ENCODE measurements around the gene PRKCZ. TPM values are rescaled to one million over a fixed set of nuclear protein-coding genes. Genes with fewer than 3 reads are reported as not detected.
A peak's percentile ranks its signal among the peaks of the same experiment; 100 is the strongest.

The PRKCZ gene
- total and polyA plus RNA-seq, 11 donors = 12.5 to 20.7 (median 16.5) TPM

- peaks cover 0 to 4% (median 0%) of the 10 kb centered on the region in 12 donors for H3K4me1 ChIP-seq
- H3K36me3 ChIP-seq = no peaks in the 10 kb centered on the region
- H3K9me3 ChIP-seq = no peaks in the 10 kb centered on the region
- H3K27ac ChIP-seq = no peak overlapping the region
- no peaks in the 10 kb centered on the region for H3K27me3 ChIP-seq
- DNase-seq (peak in 2 of 5 donors; percentile 20 to 42), ATAC-seq (no peak)
- intact Hi-C loops (cut with DNase I) = no loop called here
- H3K4me3 ChIP-seq = no peak overlapping the region
- no peak for TF ChIP-seq CTCF (IDR thresholded peaks at IDR 0.05)
- no peak for TF ChIP-seq POLR2A (IDR thresholded peaks at IDR 0.05)
- WGBS, 4 donors = 80 to 87% (median 86%) methylated on average over 21 to 37 of the region's 37 CpGs
Observed at GRCh38 chr1:2106659-2107405, 56.6 kb downstream of the PRKCZ start.

- intact Hi-C loops (cut with DNase I) = no loop called here
- DNase-seq = peak in 2 of 5 donors; percentile 11 to 51
- Histone ChIP-seq H3K4me1 (peaks cover 0 to 4% (median 0%) of the 10 kb centered on the region in 12 donors), H3K9me3 (no peaks in the 10 kb centered on the region), H3K4me3 (no peak overlapping the region), H3K36me3 (no peaks in the 10 kb centered on the region), H3K27me3 (no peaks in the 10 kb centered on the region), H3K27ac (no peak overlapping the region)
- ATAC-seq = no peak
- 85 to 93% (median 91%) methylated on average over 10 to 23 of the region's 23 CpGs for WGBS, 4 donors
- TF ChIP-seq POLR2A (IDR thresholded peaks at IDR 0.05) (no peak), CTCF (IDR thresholded peaks at IDR 0.05) (no peak)
Observed at GRCh38 chr1:2107586-2108212, 57.5 kb downstream of the PRKCZ start.

- DNase-seq (peak in 2 of 5 donors; percentile 39 to 55), ATAC-seq (peak in 2 of 4 donors; percentile 33 to 48)
- H3K36me3 ChIP-seq = no peaks in the 10 kb centered on the region
- no peak overlapping the region for H3K4me3 ChIP-seq
- WGBS, 4 donors = 68 to 85% (median 76%) methylated on average over 20 to 33 of the region's 33 CpGs
- intact Hi-C loops (cut with DNase I) = no loop called here
- no peaks in the 10 kb centered on the region for H3K9me3 ChIP-seq
- H3K4me1 ChIP-seq = peaks cover 0 to 4% (median 0%) of the 10 kb centered on the region in 12 donors
- TF ChIP-seq CTCF (IDR thresholded peaks at IDR 0.05) = peak in 7 of 12 donors; percentile 6 to 41 (median 35)
- TF ChIP-seq POLR2A (IDR thresholded peaks at IDR 0.05) = no peak
- no peak overlapping the region for H3K27ac ChIP-seq
- no peaks in the 10 kb centered on the region for H3K27me3 ChIP-seq
Observed at GRCh38 chr1:2108213-2108876, 58.1 kb downstream of the PRKCZ start.

Data from heart left ventricle (tissue), 16 donors.